HCT116 (cell line): ENCODE measurements around the gene KIF5A. TPM values are rescaled to one million over a fixed set of nuclear protein-coding genes. Genes with fewer than 3 reads are reported as not detected.
"Not testable (repeated sequence)": the region's sequence is repeated elsewhere in the genome, so short reads cannot be mapped to it uniquely, and the experiment has no call there.

Source experiments
- ATAC-seq: fragments of 200-7000 bp; cut with Tn5 transposase; 2 replicates; pipeline ENCODE4 v1.9.1; 2020; ENCODE audit warnings: mild to moderate bottlenecking, moderate library complexity
- BruUV-seq: library from RNA; stranded (reverse); fragments of 400-500 nt; replicated peaks from 2 replicates; lab custom pipeline; 2021; lab: Mats Ljungman, UMichigan
- CTCF ChIA-PET: fragments of 300-600 bp; sonication (Branson Sonifier 250); formaldehyde crosslinking; loops from one replicate; lab custom pipeline; 2021; ENCODE audit warnings: antibody characterized with exemption; lab: Charles Lee
- POLR2A ChIA-PET: fragments of 300-600, 350-600 bp; sonication (Branson Sonifier 250); formaldehyde crosslinking; loops from one replicate; lab custom pipeline; 2021; ENCODE audit warnings: antibody characterized with exemption; lab: Charles Lee
- RAD21 ChIA-PET, 2 experiments: fragments of 300-600 bp; sonication (Branson Sonifier 250); formaldehyde crosslinking; loops; one replicate each; lab custom pipeline; 2023; ENCODE audit warnings: low total read pairs in 2 of 2; ENCODE audit not compliant: uncharacterized antibody in 2 of 2, unreplicated experiment in 2 of 2, low non-redundant PET in 1 of 2; lab: Charles Lee
- DNase-seq: peaks from one replicate; pipeline ENCODE4 v3.0.0-alpha.2; 2010; ENCODE audit warnings: low read depth, low spot score
- H2AFZ ChIP-seq: fragments of 200-600 bp; shearing (Covaris generic), sonication (generic); 2 replicates; pipeline ENCODE4 v1.6.1; 2017; ENCODE audit warnings: low read depth, mixed run types, mixed read lengths, antibody characterized with exemption, low read length; ENCODE audit not compliant: poor library complexity, severe bottlenecking
- H3K27ac ChIP-seq: 2 replicates; pipeline ENCODE4 v1.5.1; 2012; ENCODE audit warnings: low read depth, low read length
- H3K27me3 ChIP-seq: fragments of 200-600 bp; sonication (generic); 2 replicates; pipeline ENCODE4 v1.6.1; 2016; ENCODE audit warnings: mixed run types, low read length, mixed read lengths; ENCODE audit not compliant: insufficient read depth
- H3K36me3 ChIP-seq, 2 experiments: fragments of 200-500 bp in 1 of 2; fragments of 200-600 bp in 1 of 2; sonication (Bioruptor generic) in 1 of 2; sonication (generic) in 1 of 2; 2 replicates each; pipeline versions ENCODE4 v1.5.1 to v1.6.1; 2014 to 2016; ENCODE audit warnings: low read length in 2 of 2, inconsistent platforms in 1 of 2, mixed read lengths in 1 of 2, mixed run types in 1 of 2; ENCODE audit not compliant: insufficient read depth in 2 of 2, control insufficient read depth in 1 of 2
- H3K4me1 ChIP-seq, 2 experiments: fragments of 200-600 bp in 1 of 2; sonication (generic) in 1 of 2; 2 replicates each; pipeline versions ENCODE4 v1.5.1 to v1.6.1; 2012 to 2017; ENCODE audit warnings: low read length in 2 of 2, inconsistent platforms in 1 of 2, mild to moderate bottlenecking in 1 of 2, mixed read lengths in 1 of 2, mixed run types in 1 of 2, moderate library complexity in 1 of 2; ENCODE audit not compliant: insufficient read depth in 2 of 2, control insufficient read depth in 1 of 2
- H3K4me2 ChIP-seq: fragments of 200-600 bp; sonication (generic); 2 replicates; pipeline ENCODE4 v1.6.1; 2017; ENCODE audit warnings: mixed run types, low read length, mixed read lengths
- H3K4me3 ChIP-seq, 2 experiments: fragments of 200-600 bp in 1 of 2; sonication (generic) in 1 of 2; replicated peaks in 1 of 2; 2 replicates each; pipeline ENCODE4 v1.5.1; 2011 to 2016; ENCODE audit warnings: low read length in 2 of 2, control low read depth in 1 of 2, low read depth in 1 of 2, mild to moderate bottlenecking in 1 of 2, mixed read lengths in 1 of 2, mixed run types in 1 of 2
- H3K79me2 ChIP-seq: fragments of 200-600 bp; sonication (generic); 2 replicates; pipeline ENCODE4 v1.6.1; 2017; ENCODE audit warnings: mild to moderate bottlenecking, mixed run types, low read length, moderate library complexity, mixed read lengths; ENCODE audit not compliant: insufficient read depth
- H3K9ac ChIP-seq: fragments of 200-600 bp; sonication (generic); 2 replicates; pipeline ENCODE4 v1.6.1; 2016; ENCODE audit warnings: low read length, mixed read lengths
- H3K9me2 ChIP-seq: fragments of 200-600 bp; sonication (generic), shearing (Covaris generic); 2 replicates; pipeline ENCODE4 v1.6.1; 2017; ENCODE audit warnings: mixed run types, mild to moderate bottlenecking, moderate library complexity; ENCODE audit not compliant: insufficient read depth
- H3K9me3 ChIP-seq, 2 experiments: fragments of 200-500 bp in 1 of 2; fragments of 200-600 bp in 1 of 2; sonication (Bioruptor generic) in 1 of 2; sonication (generic) in 1 of 2; 2 replicates each; pipeline ENCODE4 v1.6.1; 2014 to 2017; ENCODE audit warnings: low read length in 2 of 2, mixed read lengths in 2 of 2, inconsistent platforms in 1 of 2, low read depth in 1 of 2, mild to moderate bottlenecking in 1 of 2, mixed run types in 1 of 2, moderate library complexity in 1 of 2; ENCODE audit not compliant: control insufficient read depth in 1 of 2, insufficient read depth in 1 of 2
- H4K20me1 ChIP-seq: fragments of 200-600 bp; sonication (generic), shearing (Covaris generic); 2 replicates; pipeline ENCODE4 v1.6.1; 2017; ENCODE audit warnings: mixed run types, mild to moderate bottlenecking, moderate library complexity; ENCODE audit not compliant: insufficient read depth
- CBX3 ChIP-seq: IDR thresholded peaks from 2 replicates; pipeline ENCODE4 v1.6.1; 2012; ENCODE audit warnings: low read depth
- EZH2 ChIP-seq: fragments of 200-600 bp; sonication (generic); IDR thresholded peaks from 2 replicates; pipeline ENCODE4 v1.6.1; 2017; ENCODE audit warnings: antibody characterized with exemption, mixed run types
- FOSL1 ChIP-seq: IDR thresholded peaks from 2 replicates; pipeline ENCODE4 v1.6.1; 2012; ENCODE audit warnings: low read depth
- JUND ChIP-seq: IDR thresholded peaks from 2 replicates; pipeline ENCODE4 v1.6.1; 2012
- ZFX ChIP-seq: fragments of 450-650 bp; IDR thresholded peaks from 2 replicates; pipeline ENCODE4 v1.6.1; 2017
- intact Hi-C: fragments of 100-400 bp; cut with micrococcal nuclease; formaldehyde crosslinking; loops from 2 replicates; pipeline ENCODE4 v1.10.0; 2022
- total RNA-seq: library from RNA; stranded (reverse); gene quantifications from one replicate; pipeline ENCODE4 v1.2.1, GENCODE V29; 2021; ENCODE audit not compliant: unreplicated experiment
- TF ChIP-seq, protein P1 (sequence below): IDR thresholded peaks from 2 replicates; pipeline ENCODE4 v1.6.1; 2012

Gene KIF5A
- total RNA-seq, 1 experiment from 2014 or later, result 5.2 TPM

DNA sequence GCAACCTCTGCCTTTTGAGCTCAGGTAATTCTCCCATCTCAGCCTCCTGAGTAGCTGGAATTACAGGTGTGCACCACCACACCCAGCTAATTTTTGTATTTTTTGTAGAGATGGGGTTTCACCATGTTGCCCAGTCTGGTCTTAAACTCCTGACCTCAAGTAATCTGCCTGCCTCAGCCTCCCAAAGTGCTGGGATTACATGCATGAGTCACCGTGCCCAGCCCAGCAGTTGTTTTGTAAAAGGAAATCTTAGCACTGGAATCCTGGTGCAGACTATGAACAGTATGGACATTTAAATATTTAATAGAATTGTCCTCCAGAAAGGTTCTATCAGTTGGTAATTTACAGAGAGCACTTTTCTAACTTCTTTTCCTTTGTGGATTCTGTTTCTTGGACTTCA, 11.3 kb downstream of the KIF5A start:
- H3K79me2 ChIP-seq, H3K27ac ChIP-seq, intact Hi-C loops, POLR2A ChIA-PET, H2AFZ ChIP-seq, H3K9ac ChIP-seq, H4K20me1 ChIP-seq, DNase-seq, BruUV-seq, H3K9me3 ChIP-seq, RAD21 ChIA-PET, H3K36me3 ChIP-seq, H3K27me3 ChIP-seq, H3K9me2 ChIP-seq, H3K4me3 ChIP-seq: not testable (repeated sequence)
- Histone ChIP-seq H3K4me2 (peak overlapping the region; percentile 50), H3K4me1 (peaks cover 9 to 16% of the 10 kb centered on the region in 2 experiments)
- peak; percentile 59 for ATAC-seq
- CTCF ChIA-PET, result interaction anchor here (1.1 kb wide), 1 partner anchor 22 kb away, joined by 3 read pairs; no protein-coding TSS in a partner anchor
- TF ChIP-seq JUND (peak; percentile 45; the same call in 1 of the 2 replicates), FOSL1 (peak; percentile 41)

DNA sequence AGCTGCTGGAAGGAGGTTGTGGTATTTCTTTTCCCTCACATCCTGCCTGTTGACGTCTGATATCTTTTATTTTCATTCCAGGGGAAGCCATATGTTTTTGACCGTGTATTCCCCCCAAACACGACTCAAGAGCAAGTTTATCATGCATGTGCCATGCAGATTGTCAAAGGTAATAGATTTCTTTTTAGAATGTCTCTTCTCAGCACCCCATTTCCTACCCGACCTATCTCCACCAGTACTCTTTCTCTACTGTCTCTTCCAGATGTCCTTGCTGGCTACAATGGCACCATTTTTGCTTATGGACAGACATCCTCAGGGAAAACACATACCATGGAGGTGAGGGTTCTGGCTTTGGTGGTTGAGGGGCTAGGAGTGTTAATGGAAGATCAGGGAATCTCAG, 13.5 kb downstream of the KIF5A start:
- no peak overlapping the region for H3K9ac ChIP-seq
- ChIA-PET CTCF (no interaction called here), POLR2A (no interaction called here)
- DNase-seq, result no peak
- H3K4me2 ChIP-seq, result no peak overlapping the region
- BruUV-seq, result no TSS peak
- H3K4me3 ChIP-seq, result no peak overlapping the region
- no peaks in the 10 kb centered on the region; a peak in 1 of 4 replicates for H3K36me3 ChIP-seq
- H4K20me1 ChIP-seq, result no peaks in the 10 kb centered on the region
- H3K79me2 ChIP-seq, result no peaks in the 10 kb centered on the region
- H3K9me3 ChIP-seq, result no peaks in the 10 kb centered on the region
- no peak overlapping the region for H2AFZ ChIP-seq
- H3K4me1 ChIP-seq, result peaks cover 9 to 11% of the 10 kb centered on the region in 2 experiments
- intact Hi-C loops, result no loop called here
- no peaks in the 10 kb centered on the region for H3K9me2 ChIP-seq
- no peak for TF ChIP-seq ZFX
- TF ChIP-seq CBX3, result no peak
- TF ChIP-seq EZH2, result no peak
- TF ChIP-seq FOSL1, result no peak
- TF ChIP-seq, protein P1, sequence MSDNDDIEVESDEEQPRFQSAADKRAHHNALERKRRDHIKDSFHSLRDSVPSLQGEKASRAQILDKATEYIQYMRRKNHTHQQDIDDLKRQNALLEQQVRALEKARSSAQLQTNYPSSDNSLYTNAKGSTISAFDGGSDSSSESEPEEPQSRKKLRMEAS, result no peak
- TF ChIP-seq, all 23 proteins: peak for 0
- Histone ChIP-seq H3K27ac (no peak overlapping the region), H3K27me3 (no peaks in the 10 kb centered on the region)
- RAD21 ChIA-PET, result no interaction called here
- ATAC-seq, result no peak
